HG02943 (cell line): ENCODE data around the gene ZDHHC14.

Experiments used
- ATAC-seq: cut with Tn5 transposase; IDR thresholded peaks from one replicate; pipeline ENCODE4 v1.9.1; 2021; ENCODE audit warnings: mild to moderate bottlenecking, low read depth, moderate library complexity; ENCODE audit not compliant: unreplicated experiment

The ZDHHC14 gene

GRCh38 chr6:157525918-157526425, 145.0 kb downstream of the ZDHHC14 start:
- ATAC-seq: no peak

DNA sequence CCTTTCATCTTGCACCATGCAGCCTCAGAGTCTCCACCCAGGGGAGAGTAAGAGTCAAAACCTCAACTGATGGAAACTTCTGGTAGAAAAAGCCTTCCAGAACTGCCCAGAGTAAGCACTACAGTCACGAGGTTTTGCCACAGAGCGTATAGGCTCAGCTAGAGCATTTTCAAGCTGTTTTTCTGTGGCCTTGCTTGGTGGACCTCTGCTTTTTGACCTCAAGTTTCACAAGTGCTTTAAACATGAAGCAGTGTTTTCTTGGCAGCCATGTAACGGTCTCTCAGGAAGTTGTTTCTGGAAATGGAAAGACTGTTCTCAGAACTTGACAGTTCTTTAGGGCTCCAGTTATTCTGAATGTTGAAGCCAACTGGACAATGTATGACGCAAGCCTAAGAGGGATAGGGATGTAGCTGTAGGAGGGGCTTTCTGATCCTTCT, 146.5 kb downstream of the ZDHHC14 start:
- peak; percentile 68 for ATAC-seq

- no peak for ATAC-seq
These were observed 148.1 kb downstream of the ZDHHC14 start for GRCh38 chr6:157528931-157529653.

- no peak for ATAC-seq
These were observed 148.7 kb downstream of the ZDHHC14 start for GRCh38 chr6:157529654-157530039.

DNA sequence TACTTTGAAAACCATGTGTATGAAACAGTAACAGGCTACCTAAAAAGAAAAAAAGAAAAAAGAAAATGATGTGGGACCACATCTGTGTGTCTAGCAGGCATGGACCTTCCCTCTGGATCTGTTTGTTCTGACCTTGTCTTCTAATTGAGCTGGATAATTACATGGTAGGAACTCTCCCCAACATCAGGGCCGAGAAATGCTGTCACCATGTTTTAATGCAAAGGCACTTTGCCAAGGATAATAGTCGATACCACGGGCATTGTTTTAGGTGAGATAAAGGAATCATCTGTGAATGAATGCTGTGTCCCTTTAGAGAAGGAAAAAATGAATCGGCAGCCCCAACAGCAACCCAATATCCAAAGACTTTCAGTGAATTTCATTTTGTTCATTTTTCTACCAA, 149.1 kb downstream of the ZDHHC14 start:
- ATAC-seq: no peak

DNA sequence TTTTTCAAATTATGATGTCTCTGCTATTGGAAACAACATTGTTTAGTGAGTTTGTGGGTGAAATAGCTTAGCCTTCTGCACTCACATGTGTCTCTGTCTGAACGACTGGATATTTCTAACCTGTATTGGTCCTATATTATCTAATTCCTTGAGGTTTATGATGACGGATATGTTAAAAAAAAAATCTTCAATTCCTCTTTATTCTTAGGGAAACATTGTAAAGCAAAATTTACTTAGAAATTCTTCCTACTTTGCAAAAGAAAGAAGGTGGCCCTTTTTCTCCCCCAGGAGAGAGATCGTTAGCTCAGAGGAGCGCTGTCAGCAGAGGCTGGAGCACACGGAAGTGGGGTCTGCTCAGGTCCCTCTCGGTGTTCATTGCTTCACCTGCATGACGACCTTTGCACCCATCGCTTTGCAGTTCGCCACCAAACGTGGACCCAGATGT, 149.8 kb downstream of the ZDHHC14 start:
- ATAC-seq: no peak

DNA sequence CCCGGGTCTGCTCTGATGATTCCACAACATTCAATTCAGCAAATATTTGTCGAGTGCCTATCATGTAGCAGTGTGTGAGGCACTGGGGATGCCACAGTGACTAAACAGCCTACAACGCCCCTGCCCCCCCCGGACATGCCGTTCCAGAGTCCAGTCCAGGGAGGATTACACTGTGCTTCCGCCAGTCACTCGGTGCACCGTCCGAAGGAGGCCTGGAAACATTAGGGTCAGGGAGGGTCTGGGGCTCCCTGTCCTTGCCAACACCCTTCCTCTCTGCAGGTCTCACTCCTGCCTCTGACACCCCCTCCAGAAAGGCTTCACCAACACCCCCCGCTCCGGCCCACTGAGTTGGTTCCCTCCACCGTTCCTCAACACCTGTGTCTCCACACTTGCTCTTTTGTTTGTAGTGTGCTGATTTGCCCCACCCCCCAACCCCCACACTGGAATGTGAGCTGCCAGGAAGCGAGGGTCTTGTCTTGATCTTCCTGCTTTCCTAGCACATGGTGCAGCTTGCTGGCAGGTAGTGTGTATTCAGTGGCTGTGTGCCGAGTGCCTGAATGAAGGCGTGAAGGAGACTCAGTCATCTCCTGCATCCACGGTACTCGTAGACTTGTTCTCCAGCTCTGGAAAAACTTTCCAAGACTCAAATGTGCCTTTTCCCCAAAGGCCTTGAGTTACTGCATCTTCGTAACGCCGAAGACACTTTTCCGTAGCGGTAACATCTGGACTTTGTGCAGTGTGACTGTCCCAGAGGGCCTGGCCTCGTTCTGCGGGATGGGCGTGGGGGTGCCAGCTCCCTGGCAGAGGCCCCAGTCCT, 150.4 kb downstream of the ZDHHC14 start:
- ATAC-seq: no peak

GRCh38 chr6:157531986-157532365, 151.0 kb downstream of the ZDHHC14 start:
- no peak for ATAC-seq

GRCh38 chr6:157533048-157533871, 152.3 kb downstream of the ZDHHC14 start:
- ATAC-seq: no peak

- ATAC-seq: no peak
These were observed 153.3 kb downstream of the ZDHHC14 start for GRCh38 chr6:157534134-157534871.

DNA sequence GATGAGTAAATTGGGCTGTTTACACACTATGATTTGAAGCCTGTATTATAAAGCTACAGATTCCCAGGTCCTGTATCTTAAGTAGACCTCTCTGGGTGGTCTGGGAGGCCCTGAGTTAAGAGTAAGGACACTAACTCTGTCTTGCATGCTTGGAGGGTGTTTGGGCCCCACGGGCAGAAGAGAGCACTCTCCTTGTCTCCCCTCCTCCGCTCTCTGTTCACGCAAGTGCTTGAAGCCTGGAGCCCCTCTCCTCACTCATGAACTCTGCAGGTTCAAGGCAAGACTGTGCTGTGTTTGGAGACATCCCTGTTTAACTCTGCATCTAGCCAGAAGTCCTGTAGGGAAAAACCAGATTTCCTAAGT, 154.0 kb downstream of the ZDHHC14 start:
- no peak for ATAC-seq

DNA sequence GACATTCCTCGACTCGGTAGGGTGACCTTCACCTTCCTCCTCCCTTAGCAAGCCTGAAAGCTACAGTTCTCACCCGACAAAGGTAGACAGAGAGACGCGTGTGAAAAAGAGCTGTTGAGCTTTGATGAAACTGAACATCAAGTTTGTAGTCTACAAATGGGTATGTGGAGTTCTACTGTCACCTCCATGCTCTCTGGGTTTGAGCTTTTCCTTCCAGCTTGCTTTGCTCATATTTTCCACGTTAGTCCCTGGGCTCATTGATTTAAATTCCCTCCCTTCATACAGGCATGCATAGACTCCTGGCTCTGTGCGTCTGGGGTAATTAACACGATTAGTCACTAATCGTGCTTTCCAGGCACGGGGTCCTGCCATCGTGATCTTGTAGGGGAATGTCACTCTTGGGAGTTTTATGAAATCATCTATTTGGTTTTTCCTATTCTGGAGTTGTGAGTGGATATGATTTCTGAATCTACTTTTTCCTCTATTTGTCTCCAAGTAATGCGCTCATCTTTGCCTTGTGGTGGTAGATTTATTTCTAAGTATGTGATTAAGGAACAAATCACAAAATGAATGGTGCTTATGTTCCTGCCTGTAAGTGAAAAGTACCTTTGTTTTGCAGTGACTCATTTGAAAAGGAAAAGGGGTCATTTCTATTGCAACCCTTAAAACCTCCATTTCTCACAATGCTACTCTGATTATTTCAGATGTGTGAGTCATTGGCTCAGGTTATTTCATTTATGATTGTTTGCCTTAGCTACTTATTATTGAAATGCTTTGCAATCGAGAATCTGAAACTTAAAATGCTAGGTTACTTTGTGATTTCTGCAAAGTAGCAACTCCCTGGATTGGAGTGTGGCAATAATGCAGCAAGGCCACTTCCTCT, 154.6 kb downstream of the ZDHHC14 start:
- peak; percentile 58 for ATAC-seq

- no peak for ATAC-seq
These were observed 155.2 kb downstream of the ZDHHC14 start for GRCh38 chr6:157536223-157536545.

DNA sequence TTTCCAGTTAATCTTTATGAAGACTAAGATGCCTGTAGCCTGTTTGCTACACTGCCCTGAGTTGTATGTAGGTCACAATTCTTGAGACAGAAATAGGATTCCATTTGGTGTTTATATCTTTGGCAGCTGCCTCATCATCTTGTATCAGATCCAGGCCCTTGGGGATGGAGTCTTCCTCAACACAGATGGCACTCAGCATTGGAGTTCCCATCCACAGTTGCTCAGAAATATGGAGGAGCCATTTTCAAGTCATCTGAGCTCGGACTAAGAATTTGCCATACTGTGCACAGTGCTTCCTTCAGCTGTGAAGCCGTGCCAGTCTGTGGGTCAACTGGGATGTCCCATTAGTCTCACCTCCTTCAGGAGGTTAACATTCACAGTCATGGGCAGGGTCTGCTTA, 156.6 kb downstream of the ZDHHC14 start:
- no peak for ATAC-seq

GRCh38 chr6:157538168-157538567, 157.2 kb downstream of the ZDHHC14 start:
- no peak for ATAC-seq

- no peak for ATAC-seq
These were observed 157.7 kb downstream of the ZDHHC14 start for GRCh38 chr6:157538698-157539097.

- no peak for ATAC-seq
These were observed 158.4 kb downstream of the ZDHHC14 start for GRCh38 chr6:157539421-157539822.

GRCh38 chr6:157539900-157540752, 159.1 kb downstream of the ZDHHC14 start:
- no peak for ATAC-seq
